GM23248 (cell line): ENCODE results near the gene ZNF205. TPM values are rescaled to one million over a fixed set of nuclear protein-coding genes. Genes with fewer than 3 reads are reported as not detected.
"Not testable (repeated sequence)": the region's sequence is repeated elsewhere in the genome, so short reads cannot be mapped to it uniquely, and the experiment has no call there.

Source experiments
- DNase-seq: peaks from one replicate; pipeline ENCODE4 v3.0.0-alpha.2; 2015
- H2AFZ ChIP-seq: fragments of 200-600 bp; sonication (generic); 2 replicates; pipeline ENCODE4 v1.6.1; 2016; ENCODE audit warnings: antibody characterized with exemption
- H3F3A ChIP-seq: fragments of 200-600 bp; sonication (generic); 2 replicates; pipeline ENCODE4 v1.6.1; 2016; ENCODE audit warnings: mild to moderate bottlenecking, antibody characterized with exemption, mixed run types; ENCODE audit not compliant: insufficient read depth
- H3K27ac ChIP-seq: fragments of 200-600 bp; sonication (generic); 2 replicates; pipeline ENCODE4 v1.5.1; 2016; ENCODE audit warnings: mild to moderate bottlenecking
- H3K27me3 ChIP-seq: fragments of 200-600 bp; sonication (generic); replicated peaks from 2 replicates; pipeline ENCODE4 v1.6.1; 2016; ENCODE audit warnings: mild to moderate bottlenecking; ENCODE audit not compliant: insufficient read depth
- H3K36me3 ChIP-seq: fragments of 200-600 bp; sonication (generic); 2 replicates; pipeline ENCODE4 v1.6.1; 2016; ENCODE audit warnings: low read depth, mild to moderate bottlenecking
- H3K4me1 ChIP-seq: fragments of 200-600 bp; sonication (generic); 2 replicates; pipeline ENCODE4 v1.6.1; 2016; ENCODE audit warnings: mild to moderate bottlenecking; ENCODE audit not compliant: insufficient read depth
- H3K4me2 ChIP-seq: fragments of 200-600 bp; sonication (generic); one replicate; pipeline ENCODE4 v1.6.1; 2016; ENCODE audit warnings: mild to moderate bottlenecking; ENCODE audit not compliant: unreplicated experiment
- H3K4me3 ChIP-seq: fragments of 200-600 bp; sonication (generic); 2 replicates; pipeline ENCODE4 v1.5.1; 2016; ENCODE audit warnings: mild to moderate bottlenecking
- H3K79me2 ChIP-seq: fragments of 200-600 bp; sonication (generic); 2 replicates; pipeline ENCODE4 v1.6.1; 2016; ENCODE audit warnings: mild to moderate bottlenecking; ENCODE audit not compliant: insufficient read depth
- H3K9ac ChIP-seq: fragments of 200-600 bp; sonication (generic); 2 replicates; pipeline ENCODE4 v1.6.1; 2016; ENCODE audit warnings: mild to moderate bottlenecking
- H3K9me2 ChIP-seq: fragments of 200-600 bp; sonication (generic); 2 replicates; pipeline ENCODE4 v1.6.1; 2016; ENCODE audit warnings: mixed run types, mild to moderate bottlenecking, moderate library complexity; ENCODE audit not compliant: insufficient read depth
- H3K9me3 ChIP-seq: fragments of 200-600 bp; sonication (generic); one replicate; pipeline ENCODE4 v1.6.1; 2017; ENCODE audit warnings: low read depth
- H4K20me1 ChIP-seq: fragments of 200-600 bp; sonication (generic); 2 replicates; pipeline ENCODE4 v1.6.0; 2016; ENCODE audit not compliant: insufficient read depth
- EZH2 ChIP-seq: fragments of 200-600 bp; sonication (generic); IDR thresholded peaks from 2 replicates; pipeline ENCODE4 v1.6.1; 2018; ENCODE audit warnings: antibody characterized with exemption, mild to moderate bottlenecking; ENCODE audit not compliant: insufficient read depth, poor library complexity, severe bottlenecking
- EZH2phosphoT487 ChIP-seq: fragments of 200-600 bp; sonication (generic); IDR thresholded peaks from 2 replicates; pipeline ENCODE4 v1.6.1; 2018; ENCODE audit warnings: antibody characterized with exemption, moderate library complexity, mild to moderate bottlenecking, low read depth; ENCODE audit not compliant: insufficient read depth
- WGBS, 2 experiments: methylation state at CpG; one replicate each; pipeline ENCODE4 v1.1.6; 2015 to 2017; ENCODE audit warnings: low lambda C conversion rate in 2 of 2, low coverage in 1 of 2; ENCODE audit errors: missing lambda C conversion rate in 2 of 2; 5-methylcytosine and 5-hydroxymethylcytosine counted together
- in situ Hi-C: fragments of 300-500 bp; cut with MboI; formaldehyde crosslinking; loops from 2 replicates; pipeline ENCODE4 v1.15.0; 2020
- polyA plus RNA-seq: library from polyadenylated mRNA; unstranded; fragments of >200 nt; fragmentation: Nextera tagmentation; extraction: Ambion mirVana; gene quantifications from 2 replicates; pipeline ENCODE4 v1.2.1, GENCODE V29; 2016
- total RNA-seq: library from RNA; depleted of rRNA; stranded (reverse); fragments of >200 nt; shearing (Covaris generic); gene quantifications from 2 replicates; pipeline ENCODE4 v1.2.3, GENCODE V29; 2014

Gene ZNF205
- total and polyA plus RNA-seq, 2 experiments from 2014 or later = 4.4 to 14.6 TPM

DNA sequence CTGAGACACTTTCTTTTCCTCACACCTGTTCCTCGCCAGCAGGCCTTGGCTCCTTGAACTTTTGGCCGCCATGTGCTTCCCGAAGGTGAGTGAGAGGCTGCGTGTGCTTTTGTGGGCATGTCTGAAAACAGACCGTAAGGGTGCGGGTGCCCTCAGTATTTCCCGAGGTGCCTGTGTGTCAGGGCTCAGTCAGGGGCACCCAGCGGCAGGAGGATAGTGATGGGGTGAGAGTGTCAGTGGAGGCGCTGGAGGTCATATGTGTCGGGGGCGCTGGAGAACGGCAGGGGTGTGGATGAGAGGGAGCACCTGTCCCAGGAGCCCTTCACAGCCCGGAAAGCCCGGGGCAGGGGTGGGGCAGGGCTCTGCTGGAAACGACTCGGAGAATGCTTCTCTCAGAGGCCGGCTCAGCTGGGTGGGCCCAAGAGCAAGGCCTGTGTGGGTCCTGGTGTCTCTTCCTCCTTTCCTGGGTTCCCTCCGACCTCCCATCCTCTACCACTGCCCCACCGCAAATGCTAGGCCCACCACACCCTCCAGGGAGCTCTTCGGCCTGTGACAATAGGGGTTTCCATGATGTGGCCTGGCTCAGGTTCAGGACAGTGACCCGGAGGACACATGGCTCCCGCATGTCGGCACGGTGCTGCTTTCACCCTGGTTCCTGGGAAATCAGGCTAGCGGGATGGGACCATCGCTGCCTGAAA lies 46.5 kb upstream of the ZNF205 start:
- Histone ChIP-seq H3K79me2 (no peaks in the 10 kb centered on the region), H3K4me3 (no peak overlapping the region), H3K27ac (no peak overlapping the region), H3K4me2 (no peak overlapping the region), H3K9ac (no peak overlapping the region), H3K27me3 (0 out of 2 replicates have a peak, but pooled peaks cover under 1% of the 10 kb centered on the region), H3K9me2 (no peaks in the 10 kb centered on the region), H3K4me1 (peaks cover 5% of the 10 kb centered on the region), H4K20me1 (no peaks in the 10 kb centered on the region), H3F3A (no peaks in the 10 kb centered on the region), H2AFZ (no peak overlapping the region), H3K9me3 (no peaks in the 10 kb centered on the region), H3K36me3 (no peaks in the 10 kb centered on the region)
- in situ Hi-C loops = no loop called here
- WGBS, 2 experiments = 81 to 85% methylated on average over 24 to 26 of the region's 26 CpGs
- TF ChIP-seq EZH2 = no peak
- TF ChIP-seq EZH2phosphoT487 = no peak
- DNase-seq = no peak

GRCh38 chr16:3066440-3066748 lies 46.0 kb upstream of the ZNF205 start:
- WGBS, 2 experiments = 79 to 86% methylated on average over 7 of the region's 7 CpGs
- Histone ChIP-seq H3K4me1 (peaks cover 5% of the 10 kb centered on the region), H3F3A (no peaks in the 10 kb centered on the region), H3K27me3 (0 out of 2 replicates have a peak, but pooled peaks cover 5% of the 10 kb centered on the region), H4K20me1 (no peaks in the 10 kb centered on the region), H2AFZ (no peak overlapping the region), H3K36me3 (no peaks in the 10 kb centered on the region), H3K79me2 (no peaks in the 10 kb centered on the region), H3K9me2 (no peaks in the 10 kb centered on the region), H3K4me2 (no peak overlapping the region), H3K9ac (no peak overlapping the region), H3K4me3 (no peak overlapping the region), H3K9me3 (no peaks in the 10 kb centered on the region), H3K27ac (no peak overlapping the region)
- DNase-seq = no peak
- TF ChIP-seq EZH2phosphoT487 = no peak
- no peak for TF ChIP-seq EZH2
- in situ Hi-C loops = no loop called here

DNA sequence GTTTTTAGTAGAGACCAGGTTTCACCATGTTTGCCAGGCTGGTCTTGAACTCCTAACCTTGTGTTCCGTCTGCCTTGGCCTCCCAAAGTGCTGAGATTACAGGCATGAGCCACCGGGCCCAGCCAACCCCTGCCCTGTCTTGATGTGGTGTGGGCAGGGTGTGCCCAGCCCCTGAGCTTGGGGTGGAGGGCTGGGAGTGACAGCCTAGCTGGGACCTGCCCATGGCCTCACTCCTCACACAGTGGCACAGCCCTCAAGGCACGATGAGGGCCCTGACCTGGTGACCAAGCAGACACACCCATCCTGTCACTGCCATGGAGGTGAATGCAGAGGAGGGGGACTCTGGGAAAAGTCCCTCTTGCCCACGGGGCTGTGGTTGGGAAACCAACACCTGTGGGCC lies 43.9 kb upstream of the ZNF205 start:
- Histone ChIP-seq H2AFZ (no peak overlapping the region), H3K4me3 (no peak overlapping the region), H3K27ac (no peak overlapping the region), H4K20me1 (no peaks in the 10 kb centered on the region), H3K36me3 (no peaks in the 10 kb centered on the region), H3K4me1 (peaks cover 5% of the 10 kb centered on the region), H3K9me3 (no peaks in the 10 kb centered on the region), H3K79me2 (no peaks in the 10 kb centered on the region), H3K27me3 (0 out of 2 replicates have a peak, but pooled peaks cover 6% of the 10 kb centered on the region), H3K9ac (no peak overlapping the region), H3F3A (no peaks in the 10 kb centered on the region), H3K9me2 (no peaks in the 10 kb centered on the region), H3K4me2 (no peak overlapping the region)
- 56 to 68% methylated on average over 4 of the region's 4 CpGs for WGBS, 2 experiments
- in situ Hi-C loops = no loop called here
- no peak for TF ChIP-seq EZH2phosphoT487
- no peak for TF ChIP-seq EZH2
- no peak for DNase-seq

GRCh38 chr16:3069146-3069545 lies 43.2 kb upstream of the ZNF205 start:
- H3K4me2 ChIP-seq, H2AFZ ChIP-seq, DNase-seq, H3K9ac ChIP-seq, H4K20me1 ChIP-seq, H3K4me1 ChIP-seq, H3K36me3 ChIP-seq, H3K27me3 ChIP-seq, H3K79me2 ChIP-seq, H3K9me2 ChIP-seq, H3K4me3 ChIP-seq, H3K9me3 ChIP-seq, H3F3A ChIP-seq, H3K27ac ChIP-seq, in situ Hi-C loops: not testable (repeated sequence)
- 79 to 82% methylated on average over 9 to 10 of the region's 11 CpGs for WGBS, 2 experiments
